Measurements from ENCODE around the gene APCDD1L.

The APCDD1L gene

DNA sequence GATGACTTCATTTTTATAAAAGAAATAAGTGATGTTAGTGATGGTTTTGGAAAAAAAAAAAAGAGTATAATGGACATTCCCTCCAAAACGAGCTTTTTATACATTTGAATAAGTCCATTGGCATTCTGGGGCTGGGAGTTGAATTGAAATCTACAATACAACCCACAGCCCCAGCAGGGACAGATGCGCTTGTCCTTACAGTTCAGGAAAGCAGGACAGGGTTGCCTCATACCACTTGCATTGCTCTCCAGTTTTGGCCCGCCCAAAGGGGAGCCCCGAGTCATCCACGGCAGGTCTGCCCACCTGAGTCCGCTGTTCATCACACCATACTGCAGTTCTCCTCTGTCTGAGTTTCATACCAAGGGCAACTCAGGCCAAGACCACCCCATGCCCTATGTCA, 80.0 kb downstream of the APCDD1L start:
- Histone ChIP-seq H3K18ac (ENCODE audit: low read length) (no peak overlapping the region), H2AK5ac (ENCODE audit: low read depth, low read length) (no peak overlapping the region), H2BK12ac (ENCODE audit: low read length) (no peak overlapping the region), H4K8ac (ENCODE audit: low read depth, low read length) (no peak overlapping the region), H3K23ac (ENCODE audit: low read depth, low read length, poor library complexity) (no peak overlapping the region), H3K27ac (replicated peaks; ENCODE audit: low read length) (no peak overlapping the region), H2AFZ (ENCODE audit: low read length) (no peak overlapping the region), H3K79me1 (ENCODE audit: low read depth, low read length) (peaks cover 6% of the 10 kb centered on the region), H3K4ac (ENCODE audit: low read length) (no peak overlapping the region), H3K9me3 (replicated peaks in 1 of 2; ENCODE audit: control insufficient read depth in 2 of 2, insufficient read depth in 1 of 2, low read depth in 1 of 2, low read length in 2 of 2) (no peaks in the 10 kb centered on the region), H3K14ac (ENCODE audit: low read length) (no peak overlapping the region), H3K36me3 (replicated peaks in 1 of 2; ENCODE audit: control insufficient read depth in 2 of 2, insufficient read depth in 2 of 2, low read length in 2 of 2) (peaks cover 0 to 72% of the 10 kb centered on the region in 2 donors), H2BK120ac (ENCODE audit: low read depth, low read length) (no peak overlapping the region), H3K27me3 (ENCODE audit: control insufficient read depth in 3 of 3, insufficient read depth in 3 of 3, low read depth in 1 of 3, low read length in 3 of 3) (no peaks in the 10 kb centered on the region), H3K4me3 (ENCODE audit: low read length in 2 of 2) (no peak overlapping the region), H2BK15ac (ENCODE audit: low read length) (no peak overlapping the region), H2BK5ac (ENCODE audit: low read length) (no peak overlapping the region), H3K4me1 (ENCODE audit: control insufficient read depth in 2 of 2, insufficient read depth in 1 of 2, low read depth in 1 of 2, low read length in 2 of 2) (no peaks in the 10 kb centered on the region), H3K4me2 (ENCODE audit: insufficient read depth, low read length, poor library complexity, severe bottlenecking) (no peak overlapping the region), H3K9ac (ENCODE audit: low read depth, low read length, poor library complexity) (no peak overlapping the region), H4K91ac (ENCODE audit: low read depth, low read length, poor library complexity) (no peak overlapping the region)
- no CpG with 5 or more reads among the region's 6 CpGs for WGBS, 2 donors (ENCODE audit: extremely low coverage in 2 of 2, insufficient read length in 2 of 2, insufficient replicate concordance in 1 of 2)
- no peak for DNase-seq (ENCODE audit: low spot score)

DNA sequence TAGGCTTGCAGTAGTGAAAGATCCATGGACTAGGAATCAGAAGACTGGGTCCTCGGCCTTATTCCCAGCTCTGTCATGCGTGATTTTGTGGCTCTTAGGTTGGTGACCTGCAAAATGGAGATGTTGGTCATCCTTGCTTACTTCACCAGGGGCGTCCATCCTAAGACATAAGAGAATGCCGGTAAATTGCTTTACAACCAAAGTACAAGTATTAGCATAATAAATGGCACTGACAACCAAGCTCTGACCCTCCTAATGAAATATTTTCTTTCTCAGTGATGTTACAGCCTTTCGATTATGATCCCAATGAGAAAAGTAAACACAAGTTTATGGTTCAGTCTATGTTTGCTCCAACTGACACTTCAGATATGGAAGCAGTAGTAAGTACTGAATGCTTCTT, 80.9 kb downstream of the APCDD1L start:
- Histone ChIP-seq H4K91ac (ENCODE audit: low read depth, low read length, poor library complexity) (no peak overlapping the region), H3K4me1 (ENCODE audit: control insufficient read depth in 2 of 2, insufficient read depth in 1 of 2, low read depth in 1 of 2, low read length in 2 of 2) (no peaks in the 10 kb centered on the region), H2BK12ac (ENCODE audit: low read length) (no peak overlapping the region), H3K27ac (replicated peaks; ENCODE audit: low read length) (no peak overlapping the region), H2BK15ac (ENCODE audit: low read length) (no peak overlapping the region), H3K14ac (ENCODE audit: low read length) (no peak overlapping the region), H2BK5ac (ENCODE audit: low read length) (no peak overlapping the region), H3K79me1 (ENCODE audit: low read depth, low read length) (peaks cover 8% of the 10 kb centered on the region), H4K8ac (ENCODE audit: low read depth, low read length) (no peak overlapping the region), H3K18ac (ENCODE audit: low read length) (no peak overlapping the region), H3K9me3 (replicated peaks in 1 of 2; ENCODE audit: control insufficient read depth in 2 of 2, insufficient read depth in 1 of 2, low read depth in 1 of 2, low read length in 2 of 2) (peaks cover 0 to under 1% of the 10 kb centered on the region in 2 donors), H3K4me3 (ENCODE audit: low read length in 2 of 2) (no peak overlapping the region), H3K27me3 (ENCODE audit: control insufficient read depth in 3 of 3, insufficient read depth in 3 of 3, low read depth in 1 of 3, low read length in 3 of 3) (no peaks in the 10 kb centered on the region), H2AFZ (ENCODE audit: low read length) (no peak overlapping the region), H2AK5ac (ENCODE audit: low read depth, low read length) (no peak overlapping the region), H3K9ac (ENCODE audit: low read depth, low read length, poor library complexity) (no peak overlapping the region), H3K36me3 (replicated peaks in 1 of 2; ENCODE audit: control insufficient read depth in 2 of 2, insufficient read depth in 2 of 2, low read length in 2 of 2) (peaks cover 0 to 72% of the 10 kb centered on the region in 2 donors), H3K4me2 (ENCODE audit: insufficient read depth, low read length, poor library complexity, severe bottlenecking) (no peak overlapping the region), H3K23ac (ENCODE audit: low read depth, low read length, poor library complexity) (no peak overlapping the region), H2BK120ac (ENCODE audit: low read depth, low read length) (no peak overlapping the region), H3K4ac (ENCODE audit: low read length) (no peak overlapping the region)
- DNase-seq (ENCODE audit: low spot score): no peak
- no CpG with 5 or more reads among the region's 5 CpGs for WGBS, 2 donors (ENCODE audit: extremely low coverage in 2 of 2, insufficient read length in 2 of 2, insufficient replicate concordance in 1 of 2)

DNA sequence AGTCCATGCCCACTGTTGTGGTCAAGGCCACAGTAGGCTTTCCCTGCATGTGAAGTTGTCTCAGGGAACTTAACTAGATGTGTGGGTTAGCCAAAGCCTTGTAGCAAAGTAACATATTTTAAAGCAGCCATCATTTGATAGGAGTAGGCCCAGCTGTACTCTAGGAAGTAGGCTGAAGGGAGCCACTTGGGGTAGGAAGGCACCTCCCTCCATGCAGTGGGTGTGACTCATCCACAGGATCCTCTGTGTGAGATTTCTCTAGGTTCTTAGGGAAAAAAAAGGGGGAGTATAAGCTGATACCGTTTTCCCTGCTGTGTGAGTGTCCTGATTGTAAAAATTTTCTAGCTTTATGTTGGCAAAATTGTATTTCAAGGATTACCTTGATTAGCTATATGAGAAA, 81.4 kb downstream of the APCDD1L start:
- H3K4me3 ChIP-seq (ENCODE audit: low read length in 2 of 2): no peak overlapping the region
- H2BK120ac ChIP-seq (ENCODE audit: low read depth, low read length): no peak overlapping the region
- peaks cover under 1 to 1% of the 10 kb centered on the region in 2 donors for H3K9me3 ChIP-seq (replicated peaks in 1 of 2; ENCODE audit: control insufficient read depth in 2 of 2, insufficient read depth in 1 of 2, low read depth in 1 of 2, low read length in 2 of 2)
- no peak overlapping the region for H4K8ac ChIP-seq (ENCODE audit: low read depth, low read length)
- no peak overlapping the region for H2BK15ac ChIP-seq (ENCODE audit: low read length)
- H4K91ac ChIP-seq (ENCODE audit: low read depth, low read length, poor library complexity): no peak overlapping the region
- no peak overlapping the region for H3K23ac ChIP-seq (ENCODE audit: low read depth, low read length, poor library complexity)
- no CpG with 5 or more reads among the region's 1 CpG for WGBS, 2 donors (ENCODE audit: extremely low coverage in 2 of 2, insufficient read length in 2 of 2, insufficient replicate concordance in 1 of 2)
- no peak overlapping the region for H2BK5ac ChIP-seq (ENCODE audit: low read length)
- H3K27ac ChIP-seq (replicated peaks; ENCODE audit: low read length): no peak overlapping the region
- H3K14ac ChIP-seq (ENCODE audit: low read length): no peak overlapping the region
- no peaks in the 10 kb centered on the region for H3K4me1 ChIP-seq (ENCODE audit: control insufficient read depth in 2 of 2, insufficient read depth in 1 of 2, low read depth in 1 of 2, low read length in 2 of 2)
- H3K27me3 ChIP-seq (ENCODE audit: control insufficient read depth in 3 of 3, insufficient read depth in 3 of 3, low read depth in 1 of 3, low read length in 3 of 3): no peaks in the 10 kb centered on the region
- no peak for DNase-seq (ENCODE audit: low spot score)
- H3K36me3 ChIP-seq (replicated peaks in 1 of 2; ENCODE audit: control insufficient read depth in 2 of 2, insufficient read depth in 2 of 2, low read length in 2 of 2): peaks cover 0 to 70% of the 10 kb centered on the region in 2 donors
- H3K79me1 ChIP-seq (ENCODE audit: low read depth, low read length): peaks cover 9% of the 10 kb centered on the region
- H2AK5ac ChIP-seq (ENCODE audit: low read depth, low read length): no peak overlapping the region
- no peak overlapping the region for H2BK12ac ChIP-seq (ENCODE audit: low read length)
- no peak overlapping the region for H3K9ac ChIP-seq (ENCODE audit: low read depth, low read length, poor library complexity)
- no peak overlapping the region for H3K4ac ChIP-seq (ENCODE audit: low read length)
- H2AFZ ChIP-seq (ENCODE audit: low read length): no peak overlapping the region
- no peak overlapping the region for H3K4me2 ChIP-seq (ENCODE audit: insufficient read depth, low read length, poor library complexity, severe bottlenecking)
- no peak overlapping the region for H3K18ac ChIP-seq (ENCODE audit: low read length)

DNA sequence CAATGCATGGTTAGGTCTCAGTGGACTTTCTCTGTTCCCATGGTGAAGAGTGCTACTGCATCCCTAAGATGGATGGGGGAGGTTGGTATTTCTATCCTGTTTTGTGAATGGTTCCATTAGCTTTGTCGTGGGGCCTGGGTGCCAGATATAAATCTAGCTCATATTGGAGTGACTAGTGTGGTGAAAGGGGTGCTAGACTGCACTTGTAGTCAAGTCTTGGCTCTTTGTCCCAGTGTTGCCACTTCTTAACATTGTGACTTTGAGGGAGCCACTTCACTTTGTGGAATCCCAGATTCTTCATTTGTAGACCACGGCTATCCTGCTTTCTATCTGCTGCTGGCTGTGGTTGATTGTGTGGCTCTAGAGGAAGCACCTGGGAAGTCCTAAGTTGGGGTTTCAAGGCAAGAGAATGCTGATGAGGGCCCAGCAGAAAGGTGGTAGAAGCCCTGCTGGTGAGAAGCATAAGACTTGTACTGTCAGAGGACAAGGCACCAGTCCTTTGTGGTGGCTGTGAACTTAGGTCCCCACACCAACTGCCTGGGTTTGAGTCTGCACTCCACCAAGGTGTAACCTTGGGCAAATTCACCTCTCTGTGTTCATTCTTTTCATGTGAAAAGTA, 82.1 kb downstream of the APCDD1L start:
- Histone ChIP-seq H3K27ac (replicated peaks; ENCODE audit: low read length) (no peak overlapping the region), H2BK120ac (ENCODE audit: low read depth, low read length) (no peak overlapping the region), H2BK15ac (ENCODE audit: low read length) (no peak overlapping the region), H3K4me1 (ENCODE audit: control insufficient read depth in 2 of 2, insufficient read depth in 1 of 2, low read depth in 1 of 2, low read length in 2 of 2) (no peaks in the 10 kb centered on the region), H4K8ac (ENCODE audit: low read depth, low read length) (no peak overlapping the region), H3K27me3 (ENCODE audit: control insufficient read depth in 3 of 3, insufficient read depth in 3 of 3, low read depth in 1 of 3, low read length in 3 of 3) (no peaks in the 10 kb centered on the region), H3K23ac (ENCODE audit: low read depth, low read length, poor library complexity) (no peak overlapping the region), H3K9ac (ENCODE audit: low read depth, low read length, poor library complexity) (no peak overlapping the region), H3K4ac (ENCODE audit: low read length) (no peak overlapping the region), H3K9me3 (replicated peaks in 1 of 2; ENCODE audit: control insufficient read depth in 2 of 2, insufficient read depth in 1 of 2, low read depth in 1 of 2, low read length in 2 of 2) (peaks cover 1 to 7% of the 10 kb centered on the region in 2 donors), H3K79me1 (ENCODE audit: low read depth, low read length) (peaks cover 9% of the 10 kb centered on the region), H2BK5ac (ENCODE audit: low read length) (no peak overlapping the region), H3K14ac (ENCODE audit: low read length) (no peak overlapping the region), H3K18ac (ENCODE audit: low read length) (no peak overlapping the region), H2BK12ac (ENCODE audit: low read length) (no peak overlapping the region), H3K4me2 (ENCODE audit: insufficient read depth, low read length, poor library complexity, severe bottlenecking) (no peak overlapping the region), H3K36me3 (replicated peaks in 1 of 2; ENCODE audit: control insufficient read depth in 2 of 2, insufficient read depth in 2 of 2, low read length in 2 of 2) (peaks cover 0 to 69% of the 10 kb centered on the region in 2 donors), H4K91ac (ENCODE audit: low read depth, low read length, poor library complexity) (no peak overlapping the region), H2AFZ (ENCODE audit: low read length) (no peak overlapping the region), H3K4me3 (ENCODE audit: low read length in 2 of 2) (peak overlapping the region in 1 of 2 donors; percentile 8), H2AK5ac (ENCODE audit: low read depth, low read length) (no peak overlapping the region)
- DNase-seq (ENCODE audit: low spot score): no peak
- no CpG with 5 or more reads among the region's 2 CpGs for WGBS, 2 donors (ENCODE audit: extremely low coverage in 2 of 2, insufficient read length in 2 of 2, insufficient replicate concordance in 1 of 2)
